K562 (cell line): ENCODE results near the gene ATP6V1G2. TPM values are rescaled to one million over a fixed set of nuclear protein-coding genes. Genes with fewer than 3 reads are reported as not detected.

Experiments
- ATF1 ChIP-seq, 2 experiments: fragments of 450-650 bp in 1 of 2; IDR thresholded peaks; 2 replicates each; pipeline ENCODE4 v1.6.1; 2016; ENCODE audit warnings: missing compliant biosample characterization in 1 of 2, missing genetic modification characterization in 1 of 2
- CREM ChIP-seq: IDR thresholded peaks from 2 replicates; pipeline ENCODE4 v1.6.1; 2014; ENCODE audit warnings: antibody characterized with exemption, low read depth
- DACH1 ChIP-seq: fragments of 450-650 bp; IDR thresholded peaks from 2 replicates; pipeline ENCODE4 v1.6.1; 2018; ENCODE audit not compliant: partially characterized antibody
- FOXM1 ChIP-seq, 2 experiments: fragments of 450-650 bp in 1 of 2; sonication (generic) in 1 of 2; formaldehyde crosslinking in 1 of 2; IDR thresholded peaks; 2 replicates each; pipeline versions ENCODE4 v1.6.1 to v1.9.0; 2017 to 2022; ENCODE audit warnings: low read depth in 2 of 2, mild to moderate bottlenecking in 2 of 2, missing genetic modification reagents in 1 of 2, moderate library complexity in 1 of 2
- HLTF ChIP-seq: fragments of 450-650 bp; IDR thresholded peaks from 2 replicates; pipeline ENCODE4 v1.6.1; 2016
- JUN ChIP-seq, 2 experiments: sonication (generic) in 1 of 2; formaldehyde crosslinking in 1 of 2; IDR thresholded peaks; 2 replicates each; pipeline versions ENCODE4 v1.6.1 to v1.8.0; 2012 to 2022; ENCODE audit warnings: borderline replicate concordance in 2 of 2, mild to moderate bottlenecking in 2 of 2, improper control_type of control experiment in 1 of 2, low read depth in 1 of 2, low read length in 1 of 2, missing genetic modification reagents in 1 of 2
- MECOM ChIP-seq: fragments of 250-450 bp; sonication (Bioruptor Pico); IDR thresholded peaks from 2 replicates; pipeline ENCODE4 v1.8.0; 2022; ENCODE audit warnings: inconsistent platforms
- MTA3 ChIP-seq: fragments of 450-650 bp; formaldehyde crosslinking; IDR thresholded peaks from 2 replicates; pipeline ENCODE4 v1.6.1; 2017; ENCODE audit warnings: mild to moderate bottlenecking, borderline replicate concordance
- PTRF ChIP-seq: fragments of 450-650 bp; IDR thresholded peaks from 2 replicates; pipeline ENCODE4 v1.6.1; 2016; ENCODE audit warnings: mild to moderate bottlenecking, missing genetic modification characterization, missing compliant biosample characterization
- SMAD4 ChIP-seq: fragments of 250-450 bp; sonication (Bioruptor Pico); conservative IDR thresholded peaks from 2 replicates; pipeline ENCODE4 v1.8.0; 2021; ENCODE audit warnings: inconsistent platforms, mild to moderate bottlenecking, moderate library complexity
- TEAD4 ChIP-seq, 2 experiments: sonication (generic) in 1 of 2; formaldehyde crosslinking in 1 of 2; IDR thresholded peaks; 2 replicates each; pipeline versions ENCODE4 v1.6.1 to v1.8.0; 2012 to 2022; ENCODE audit warnings: borderline replicate concordance in 1 of 2, inconsistent platforms in 1 of 2, low read length in 1 of 2, mild to moderate bottlenecking in 1 of 2, missing genetic modification reagents in 1 of 2
- TFAP4 ChIP-seq: sonication (generic); formaldehyde crosslinking; IDR thresholded peaks from 2 replicates; pipeline ENCODE4 v1.8.0; 2022; ENCODE audit warnings: missing genetic modification reagents, mild to moderate bottlenecking, moderate library complexity, borderline replicate concordance
- UBTF ChIP-seq, 2 experiments: IDR thresholded peaks; 2 replicates each; pipeline ENCODE4 v1.6.1; 2012; ENCODE audit warnings: improper control_type of control experiment in 2 of 2, low read depth in 2 of 2, low read length in 2 of 2, borderline replicate concordance in 1 of 2
- ZNF23 ChIP-seq: fragments of 250-450 bp; sonication (Bioruptor Pico); IDR thresholded peaks from 2 replicates; pipeline ENCODE4 v1.4.0; 2020; ENCODE audit warnings: mild to moderate bottlenecking
- polyA plus RNA-seq, 8 experiments: library from polyadenylated mRNA; depleted of rRNA in 4 of 8; stranded (reverse) in 5 of 8; unstranded in 3 of 8; fragments of >200 nt; fragmentation: Nextera tagmentation in 2 of 8; fragmentation: Illumina TruSeq in 1 of 8; extraction: Ambion mirVana in 2 of 8; extraction: Trizol in 1 of 8; gene quantifications; 2 replicates each; pipeline versions ENCODE4 v1.2.1 to v1.2.3, GENCODE V29; 2011 to 2014; ENCODE audit warnings: inconsistent platforms in 1 of 8, missing spikeins in 1 of 8
- total RNA-seq, 7 experiments: library from RNA; depleted of rRNA in 6 of 7; stranded (reverse); fragments of >200 nt in 6 of 7; fragmentation: Illumina TruSeq in 2 of 7; extraction: Trizol in 2 of 7; gene quantifications; 2 replicates each; pipeline versions ENCODE4 v1.2.1 to v1.2.3, GENCODE V29; 2011 to 2021; ENCODE audit warnings: low replicate concordance in 1 of 7
- TF ChIP-seq, protein P1 (sequence below): fragments of 450-650 bp; IDR thresholded peaks from 2 replicates; pipeline ENCODE4 v1.6.1; 2016
- TF ChIP-seq, protein P2 (sequence below): IDR thresholded peaks from 2 replicates; pipeline ENCODE4 v1.6.1; 2011; ENCODE audit warnings: borderline replicate concordance, low read depth, mild to moderate bottlenecking, moderate library complexity, low read length; ENCODE audit not compliant: insufficient read depth, poor library complexity, severe bottlenecking
- TF ChIP-seq, protein P3 (sequence below): sonication (generic); formaldehyde crosslinking; IDR thresholded peaks from 2 replicates; pipeline ENCODE4 v1.9.0; 2022; ENCODE audit warnings: mild to moderate bottlenecking, missing genetic modification reagents

ATP6V1G2 gene
- total and polyA plus RNA-seq, 9 of the 15 experiments (the other 6 are each of a cell fraction or from before 2014, with no cell fraction given): 0.14 to 1.5 (median 0.33) TPM

GRCh38 chr6:31547727-31548543 lies 1.5 kb upstream of the ATP6V1G2 start (continued):
- TF ChIP-seq TFAP4 (CRISPR knock-in tag) (peak; percentile 87), CREM (peak; percentile 35; the same call in 1 of the 2 replicates), ATF1 (CRISPR knock-in tag; IDR thresholded peaks at IDR 0.05) (no peak), ATF1 (tag; IDR thresholded peaks at IDR 0.05) (peak; percentile 68; the same call in 1 of the 2 replicates), HLTF (no peak), MECOM (CRISPR knock-in tag) (peak; percentile 60), UBTF (IDR thresholded peaks at IDR 0.05; ENCODE audit: borderline replicate concordance in 1 of 2, low read depth in 2 of 2, low read length in 2 of 2) (peak in 1 of 2 experiments; percentile 26; a peak in 1 of 4 replicates), SMAD4 (peak; percentile 57; the same call in 1 of the 2 replicates), MTA3 (no peak; the same call in none of the 2 replicates), TEAD4 (IDR thresholded peaks at IDR 0.05; ENCODE audit: low read length) (0 out of 2 replicates have a peak, but pooled peaks have one; percentile 4), TEAD4 (CRISPR knock-in tag; IDR thresholded peaks at IDR 0.05; ENCODE audit: borderline replicate concordance) (no peak), ZNF23 (CRISPR knock-in tag) (no peak), FOXM1 (IDR thresholded peaks at IDR 0.05; ENCODE audit: low read depth) (0 out of 2 replicates have a peak, but pooled peaks have one; percentile 3), FOXM1 (CRISPR knock-in tag; IDR thresholded peaks at IDR 0.05; ENCODE audit: low read depth) (peak; percentile 56; the same call in 1 of the 2 replicates), PTRF (tag) (no peak), JUN (IDR thresholded peaks at IDR 0.05; ENCODE audit: borderline replicate concordance, low read depth, low read length) (no peak), JUN (CRISPR knock-in tag; IDR thresholded peaks at IDR 0.05; ENCODE audit: borderline replicate concordance) (0 out of 2 replicates have a peak, but pooled peaks have one; percentile 69), DACH1 (no peak)
- TF ChIP-seq, protein P1, sequence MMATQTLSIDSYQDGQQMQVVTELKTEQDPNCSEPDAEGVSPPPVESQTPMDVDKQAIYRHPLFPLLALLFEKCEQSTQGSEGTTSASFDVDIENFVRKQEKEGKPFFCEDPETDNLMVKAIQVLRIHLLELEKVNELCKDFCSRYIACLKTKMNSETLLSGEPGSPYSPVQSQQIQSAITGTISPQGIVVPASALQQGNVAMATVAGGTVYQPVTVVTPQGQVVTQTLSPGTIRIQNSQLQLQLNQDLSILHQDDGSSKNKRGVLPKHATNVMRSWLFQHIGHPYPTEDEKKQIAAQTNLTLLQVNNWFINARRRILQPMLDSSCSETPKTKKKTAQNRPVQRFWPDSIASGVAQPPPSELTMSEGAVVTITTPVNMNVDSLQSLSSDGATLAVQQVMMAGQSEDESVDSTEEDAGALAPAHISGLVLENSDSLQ: no peak
- TF ChIP-seq, protein P2, sequence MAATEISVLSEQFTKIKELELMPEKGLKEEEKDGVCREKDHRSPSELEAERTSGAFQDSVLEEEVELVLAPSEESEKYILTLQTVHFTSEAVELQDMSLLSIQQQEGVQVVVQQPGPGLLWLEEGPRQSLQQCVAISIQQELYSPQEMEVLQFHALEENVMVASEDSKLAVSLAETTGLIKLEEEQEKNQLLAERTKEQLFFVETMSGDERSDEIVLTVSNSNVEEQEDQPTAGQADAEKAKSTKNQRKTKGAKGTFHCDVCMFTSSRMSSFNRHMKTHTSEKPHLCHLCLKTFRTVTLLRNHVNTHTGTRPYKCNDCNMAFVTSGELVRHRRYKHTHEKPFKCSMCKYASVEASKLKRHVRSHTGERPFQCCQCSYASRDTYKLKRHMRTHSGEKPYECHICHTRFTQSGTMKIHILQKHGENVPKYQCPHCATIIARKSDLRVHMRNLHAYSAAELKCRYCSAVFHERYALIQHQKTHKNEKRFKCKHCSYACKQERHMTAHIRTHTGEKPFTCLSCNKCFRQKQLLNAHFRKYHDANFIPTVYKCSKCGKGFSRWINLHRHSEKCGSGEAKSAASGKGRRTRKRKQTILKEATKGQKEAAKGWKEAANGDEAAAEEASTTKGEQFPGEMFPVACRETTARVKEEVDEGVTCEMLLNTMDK: peak; percentile 11
- TF ChIP-seq, protein P3, sequence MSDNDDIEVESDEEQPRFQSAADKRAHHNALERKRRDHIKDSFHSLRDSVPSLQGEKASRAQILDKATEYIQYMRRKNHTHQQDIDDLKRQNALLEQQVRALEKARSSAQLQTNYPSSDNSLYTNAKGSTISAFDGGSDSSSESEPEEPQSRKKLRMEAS (CRISPR knock-in tag): peak; percentile 90
